PC-9 (cell line): Measurements from ENCODE around the gene MSANTD7. TPM values are rescaled to one million over a fixed set of nuclear protein-coding genes. Genes with fewer than 3 reads are reported as not detected.

Source experiments
- BruUV-seq: library from RNA; stranded (reverse); fragments of 400-500 nt; replicated peaks from 2 replicates; lab custom pipeline; 2021; lab: Mats Ljungman, UMichigan
- CTCF ChIA-PET: fragments of 300-600 bp; sonication (Branson Sonifier 250); formaldehyde crosslinking; loops from one replicate; lab custom pipeline; 2022; ENCODE audit warnings: antibody characterized with exemption; lab: Charles Lee
- POLR2A ChIA-PET: fragments of 300-600 bp; sonication (Branson Sonifier 250); formaldehyde crosslinking; loops from one replicate; lab custom pipeline; 2022; ENCODE audit warnings: antibody characterized with exemption; ENCODE audit not compliant: unreplicated experiment; lab: Charles Lee
- DNase-seq, 2 experiments: peaks; one replicate each; pipeline versions ENCODE4 v3.0.0 to v3.0.0-alpha.2; 2015 to 2022; ENCODE audit warnings: mixed read lengths in 1 of 2
- H2AFZ ChIP-seq: fragments of 200-600 bp; sonication (generic); 2 replicates; pipeline ENCODE4 v1.8.1; 2017; ENCODE audit warnings: antibody characterized with exemption
- H3F3A ChIP-seq: fragments of 200-600 bp; sonication (generic); 2 replicates; pipeline ENCODE4 v1.8.1; 2017; ENCODE audit warnings: antibody characterized with exemption, mild to moderate bottlenecking, low read depth; ENCODE audit not compliant: insufficient read depth
- H3K27ac ChIP-seq: fragments of 200-600 bp; sonication (generic); 2 replicates; pipeline ENCODE4 v1.6.1; 2016; ENCODE audit warnings: mixed run types
- H3K27me3 ChIP-seq: fragments of 200-600 bp; sonication (generic); 2 replicates; pipeline ENCODE4 v1.6.1; 2016; ENCODE audit warnings: low read depth, mixed run types; ENCODE audit not compliant: insufficient read depth
- H3K36me3 ChIP-seq: fragments of 200-600 bp; sonication (generic); 2 replicates; pipeline ENCODE4 v1.6.1; 2016; ENCODE audit warnings: low read depth, mixed run types
- H3K4me1 ChIP-seq: fragments of 200-600 bp; sonication (generic); replicated peaks from 2 replicates; pipeline ENCODE4 v1.6.1; 2016; ENCODE audit warnings: mixed run types; ENCODE audit not compliant: insufficient read depth
- H3K4me2 ChIP-seq: fragments of 200-600 bp; sonication (generic); 2 replicates; pipeline ENCODE4 v1.6.1; 2017; ENCODE audit warnings: mixed run types
- H3K4me3 ChIP-seq: fragments of 200-600 bp; sonication (generic); 2 replicates; pipeline ENCODE4 v1.6.1; 2016; ENCODE audit warnings: mixed run types
- H3K79me2 ChIP-seq: fragments of 200-600 bp; sonication (generic); 2 replicates; pipeline ENCODE4 v1.6.1; 2017; ENCODE audit warnings: low read depth, mixed run types
- H3K9me2 ChIP-seq: fragments of 200-600 bp; sonication (generic); 2 replicates; pipeline ENCODE4 v1.8.1; 2017; ENCODE audit warnings: mild to moderate bottlenecking; ENCODE audit not compliant: insufficient read depth
- H3K9me3 ChIP-seq: fragments of 200-600 bp; sonication (generic); 2 replicates; pipeline ENCODE4 v1.8.1; 2016; ENCODE audit warnings: low read depth; ENCODE audit not compliant: insufficient read depth
- H4K20me1 ChIP-seq: fragments of 200-600 bp; sonication (generic); 2 replicates; pipeline ENCODE4 v1.8.1; 2017; ENCODE audit not compliant: insufficient read depth
- CTCF ChIP-seq: fragments of 200-600 bp; sonication (generic); conservative IDR thresholded peaks from 2 replicates; pipeline ENCODE4 v1.6.1; 2017; ENCODE audit warnings: mixed run types, antibody characterized with exemption, mild to moderate bottlenecking, moderate library complexity
- EZH2 ChIP-seq: fragments of 200-600 bp; sonication (generic); IDR thresholded peaks from 2 replicates; pipeline ENCODE4 v1.8.0; 2017; ENCODE audit warnings: antibody characterized with exemption, low read depth
- intact Hi-C: fragments of 100-400 bp; cut with micrococcal nuclease; formaldehyde crosslinking; loops from one replicate; pipeline ENCODE4 v1.10.0; 2022; ENCODE audit not compliant: unreplicated experiment
- total RNA-seq: library from RNA; stranded (reverse); gene quantifications from 2 replicates; pipeline ENCODE4 v1.2.3, GENCODE V29; 2021

Gene MSANTD7
- total RNA-seq, 1 experiment from 2014 or later, result 11.6 TPM

DNA sequence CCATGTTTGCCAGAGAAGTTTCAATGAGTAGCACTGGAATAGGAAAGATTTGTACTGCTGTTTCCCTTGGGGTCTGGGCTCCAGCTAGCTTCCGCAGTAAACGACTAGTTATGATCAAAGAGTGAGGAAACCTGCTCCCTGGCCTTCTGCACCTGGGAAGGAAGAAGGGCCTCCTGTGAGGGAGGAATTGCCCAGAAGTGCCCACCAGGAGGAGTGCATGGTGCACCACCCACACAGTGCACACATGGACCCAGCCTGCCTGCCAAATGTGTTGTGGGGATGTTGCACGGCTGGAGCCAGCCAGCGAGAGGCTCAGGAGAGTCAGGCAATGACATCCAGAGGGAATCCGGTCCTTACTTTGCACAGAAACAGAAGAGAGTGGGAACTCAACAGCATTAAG is 36.4 kb upstream of the MSANTD7 start:
- intact Hi-C loops, result no loop called here
- no peaks in the 10 kb centered on the region for H4K20me1 ChIP-seq
- H3F3A ChIP-seq, result no peaks in the 10 kb centered on the region
- ChIA-PET CTCF (no interaction called here), POLR2A (interaction anchor here (0.6 kb wide), 1 partner anchor 320 kb away, joined by 5 read pairs; no protein-coding TSS in a partner anchor)
- no peak overlapping the region for H3K27ac ChIP-seq
- no peak overlapping the region for H2AFZ ChIP-seq
- H3K4me1 ChIP-seq, result no peaks in the 10 kb centered on the region
- no peak for DNase-seq
- H3K9me3 ChIP-seq, result no peaks in the 10 kb centered on the region
- no peaks in the 10 kb centered on the region for H3K36me3 ChIP-seq
- no peak overlapping the region for H3K4me3 ChIP-seq
- no TSS peak for BruUV-seq
- no peaks in the 10 kb centered on the region for H3K79me2 ChIP-seq
- H3K4me2 ChIP-seq, result no peak overlapping the region
- TF ChIP-seq CTCF (no peak), EZH2 (no peak)
- H3K9me2 ChIP-seq, result no peaks in the 10 kb centered on the region
- H3K27me3 ChIP-seq, result no peaks in the 10 kb centered on the region

- Histone ChIP-seq H3K4me2 (no peak overlapping the region), H3F3A (no peaks in the 10 kb centered on the region), H3K4me3 (no peak overlapping the region), H3K36me3 (no peaks in the 10 kb centered on the region), H3K4me1 (no peaks in the 10 kb centered on the region), H2AFZ (no peak overlapping the region), H3K79me2 (no peaks in the 10 kb centered on the region), H3K27me3 (no peaks in the 10 kb centered on the region), H3K27ac (no peak overlapping the region), H4K20me1 (no peaks in the 10 kb centered on the region), H3K9me3 (no peaks in the 10 kb centered on the region), H3K9me2 (no peaks in the 10 kb centered on the region)
- intact Hi-C loops, result no loop called here
- ChIA-PET CTCF (no interaction called here), POLR2A (no interaction called here)
- no TSS peak for BruUV-seq
- no peak for DNase-seq
- TF ChIP-seq CTCF (no peak), EZH2 (no peak)
Observed at GRCh38 chr10:14803827-14804226, 34.3 kb upstream of the MSANTD7 start.

- POLR2A ChIA-PET, result no interaction called here
- H3K9me2 ChIP-seq, result no peaks in the 10 kb centered on the region
Observed at GRCh38 chr10:14806318-14806717, 31.8 kb upstream of the MSANTD7 start.

More at GRCh38 chr10:14806318-14806717, 31.8 kb upstream of the MSANTD7 start:
- Histone ChIP-seq H3K27ac (no peak overlapping the region), H3K36me3 (no peaks in the 10 kb centered on the region), H3K9me3 (no peaks in the 10 kb centered on the region), H3K4me1 (no peaks in the 10 kb centered on the region; the same call in 1 of the 2 replicates), H2AFZ (no peak overlapping the region), H3K27me3 (no peaks in the 10 kb centered on the region), H3K4me3 (no peak overlapping the region), H3F3A (no peaks in the 10 kb centered on the region), H4K20me1 (no peaks in the 10 kb centered on the region), H3K4me2 (no peak overlapping the region), H3K79me2 (no peaks in the 10 kb centered on the region)
- intact Hi-C loops, result no loop called here
- DNase-seq, result no peak
- TF ChIP-seq EZH2, result no peak
- TF ChIP-seq CTCF, result no peak
- no TSS peak for BruUV-seq
- CTCF ChIA-PET, result no interaction called here
